ENCODE results near the gene MSMP.

GRCh38 chr9:35708146-35708545 is 45.9 kb downstream of the MSMP start:
- no peak for TF ChIP-seq CTCF (IDR thresholded peaks at IDR 0.05; ENCODE audit: insufficient read depth, low read length)
- no peak for TF ChIP-seq REST (IDR thresholded peaks at IDR 0.05; ENCODE audit: insufficient replicate concordance, low read depth)
- TF ChIP-seq SPI1 (IDR thresholded peaks at IDR 0.05; ENCODE audit: borderline replicate concordance, low read depth): no peak
- no peak for TF ChIP-seq GABPA (IDR thresholded peaks at IDR 0.05; ENCODE audit: low read depth)
- TF ChIP-seq POLR2AphosphoS5 (IDR thresholded peaks at IDR 0.05; ENCODE audit: low read depth): no peak
